Measurements from ENCODE around the gene TXNDC16.

TXNDC16 gene

DNA sequence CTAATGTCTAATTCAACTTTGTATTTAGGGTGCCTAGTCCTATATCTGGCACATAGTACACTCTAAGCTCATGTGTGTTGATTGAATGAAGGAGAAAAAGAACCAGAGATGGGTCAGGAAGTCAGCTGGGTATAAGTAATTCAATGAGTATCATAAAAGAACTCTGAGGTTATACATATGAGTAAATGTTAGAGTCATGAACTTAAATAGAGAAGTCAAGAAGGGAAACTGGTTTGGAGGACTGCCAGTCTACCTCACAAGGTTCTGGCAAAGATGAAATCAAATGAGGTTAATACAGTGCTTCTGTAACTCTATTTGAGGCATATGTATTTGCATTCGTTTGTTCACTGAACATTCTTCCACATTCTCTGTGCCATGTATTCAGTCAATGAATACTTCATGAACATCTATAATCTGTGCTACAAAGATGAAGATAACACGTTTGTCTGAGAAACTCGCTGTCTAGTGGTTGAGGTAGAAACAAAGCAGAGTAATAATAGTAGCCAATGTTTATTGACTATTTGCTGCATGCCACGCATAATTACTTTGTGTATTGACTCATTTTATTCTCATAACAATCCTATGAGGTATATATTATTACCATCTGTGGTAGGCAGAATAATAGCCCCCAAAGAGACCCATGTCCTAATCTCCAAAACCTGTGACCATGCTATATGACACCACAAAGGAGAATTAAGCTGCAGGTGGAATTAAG, 149.3 kb downstream of the TXNDC16 start:
- no peak for DNase-seq
- intact Hi-C loops (cut with DNase I) = no loop called here

DNA sequence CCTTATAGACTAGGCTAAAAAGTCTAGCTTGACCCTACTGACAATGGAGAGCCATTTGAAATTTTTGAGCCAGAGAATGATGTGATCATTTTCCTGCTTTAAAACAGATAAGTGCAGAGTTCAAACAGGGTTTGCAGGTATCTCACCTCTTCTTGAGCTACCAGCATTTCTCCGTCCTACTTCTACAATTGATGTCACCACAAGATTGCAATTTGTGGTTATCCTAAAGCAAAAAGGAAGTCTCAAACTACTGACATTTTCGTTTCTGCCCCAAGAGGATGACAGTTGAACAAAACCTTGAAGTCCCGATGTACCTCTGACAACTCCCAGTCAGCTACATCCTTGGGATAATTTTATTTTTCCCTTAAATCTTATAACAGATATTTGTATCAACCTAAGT, 151.5 kb downstream of the TXNDC16 start:
- intact Hi-C loops (cut with DNase I) = no loop called here
- no peak for DNase-seq

DNA sequence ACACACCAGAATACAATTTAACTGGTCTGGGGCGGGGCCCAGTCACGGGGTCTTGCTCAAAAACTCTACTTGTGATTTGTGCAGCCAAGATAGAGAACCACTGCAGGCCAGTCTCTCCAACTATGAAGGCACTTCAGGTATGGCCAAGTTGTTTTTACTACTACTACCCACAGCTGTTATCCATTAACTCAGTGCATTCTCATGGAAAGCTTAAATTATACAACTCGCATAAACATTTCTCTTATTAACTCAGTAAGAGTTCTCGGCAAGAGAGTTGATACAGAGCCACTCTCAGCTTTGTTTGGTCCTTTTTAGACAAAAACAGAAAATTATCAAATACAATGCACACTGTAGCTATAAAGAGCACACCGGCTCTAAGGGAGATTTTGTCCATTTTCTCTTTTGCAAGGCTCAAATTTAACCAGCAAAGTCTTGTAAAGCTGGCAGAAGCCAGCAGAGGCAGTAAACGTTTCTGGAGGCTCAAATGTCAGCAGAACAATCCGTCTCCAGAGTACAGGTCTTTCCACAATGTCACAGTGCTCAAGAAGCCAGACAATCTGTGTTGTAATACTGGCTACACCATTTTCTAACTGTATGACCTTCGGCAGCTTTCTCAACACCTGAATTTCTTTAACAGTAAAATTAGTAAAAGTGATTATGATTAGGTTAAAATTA, 152.2 kb downstream of the TXNDC16 start:
- intact Hi-C loops (cut with DNase I) = no loop called here
- no peak for DNase-seq

DNA sequence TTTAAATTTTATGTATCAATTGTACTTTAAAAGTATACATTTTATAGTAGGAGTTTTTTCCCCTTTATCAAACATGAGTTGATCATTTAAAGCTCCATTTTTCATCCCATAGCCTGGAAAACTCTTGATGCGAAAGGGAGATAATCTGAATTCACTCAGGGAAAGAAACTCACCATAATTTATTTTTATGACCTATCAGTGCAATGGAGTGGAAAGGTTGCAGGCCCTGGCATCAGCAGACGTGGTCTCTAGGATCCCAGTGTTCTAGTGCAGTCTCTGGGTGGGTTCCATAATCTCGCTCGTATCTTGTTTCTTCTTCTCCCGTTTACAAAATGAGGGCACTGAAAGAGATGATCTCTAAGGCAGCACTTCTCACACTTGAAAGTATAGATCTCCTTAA, 153.2 kb downstream of the TXNDC16 start:
- intact Hi-C loops (cut with DNase I) = no loop called here
- DNase-seq = no peak

DNA sequence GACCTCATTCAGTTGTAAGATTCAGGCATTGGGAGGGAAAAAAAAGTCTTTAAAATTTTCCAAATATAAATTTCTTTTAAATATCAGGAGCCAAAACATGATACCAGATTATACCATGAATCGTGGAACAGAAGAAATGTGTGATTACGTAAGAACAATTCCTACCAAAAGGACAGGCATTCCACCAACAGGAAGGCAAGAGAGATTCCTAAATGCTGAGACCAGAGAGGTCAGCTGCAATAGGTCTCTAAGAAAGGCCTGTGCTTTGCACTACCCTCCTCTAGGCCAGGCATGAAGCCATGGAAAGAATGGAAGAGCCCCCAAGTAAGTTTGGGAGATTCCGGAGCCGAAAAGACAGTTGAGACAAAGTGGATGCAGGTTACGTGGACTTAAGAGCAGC, 154.5 kb downstream of the TXNDC16 start:
- intact Hi-C loops (cut with DNase I) = no loop called here
- no peak for DNase-seq

DNA sequence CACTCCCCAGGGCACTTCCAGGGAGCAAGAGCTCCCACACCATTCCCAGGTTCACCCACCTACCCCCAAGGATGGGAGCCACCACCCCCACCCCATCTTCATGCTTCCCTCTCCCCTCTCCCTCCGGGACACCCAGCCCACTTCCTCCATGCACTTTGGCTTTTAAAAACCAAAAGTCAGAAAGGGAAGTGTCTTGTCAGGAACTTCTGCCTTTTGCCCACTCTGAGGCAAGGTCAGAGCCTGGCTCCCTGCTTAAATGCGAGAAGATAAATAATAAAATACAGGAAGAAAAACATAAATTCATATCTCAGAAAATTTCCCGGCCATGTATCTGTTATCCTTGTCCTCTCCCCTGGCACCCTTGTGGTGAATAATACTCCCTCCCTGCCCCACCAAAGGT, 156.6 kb downstream of the TXNDC16 start:
- intact Hi-C loops (cut with DNase I) = no loop called here
- DNase-seq = no peak

DNA sequence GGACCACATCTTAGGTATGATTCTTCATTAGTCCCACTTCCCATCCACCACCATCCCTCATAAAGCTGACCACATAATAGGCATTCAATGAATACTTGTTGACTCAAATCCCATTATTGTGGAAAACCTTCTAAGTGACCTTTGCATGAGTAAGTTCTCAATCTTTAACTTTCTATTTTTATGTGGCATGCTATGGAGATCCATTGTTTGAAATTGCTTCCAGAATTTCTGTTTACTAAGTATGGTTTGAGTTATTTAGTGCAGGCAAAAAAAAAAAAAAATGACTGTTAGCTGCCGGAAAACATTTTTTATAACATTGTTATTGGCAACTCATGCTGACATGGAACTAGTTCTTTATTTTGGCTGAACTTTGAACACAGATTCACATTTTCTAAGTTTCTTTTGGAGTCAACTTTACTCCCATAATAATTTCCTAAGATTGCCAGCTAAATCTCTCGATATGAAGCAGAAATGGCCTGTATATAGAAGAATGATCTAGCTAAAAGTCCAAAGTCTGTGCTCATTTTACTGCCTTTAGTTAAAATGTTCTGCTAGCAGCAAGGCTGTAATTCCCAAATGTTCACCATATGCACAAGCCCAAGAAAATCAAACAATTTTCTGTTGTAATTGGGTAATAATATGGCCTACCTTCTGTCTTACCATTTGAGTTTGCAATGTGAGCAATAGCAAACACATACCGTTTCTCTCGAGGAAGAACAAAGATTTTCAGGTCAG, 160.3 kb downstream of the TXNDC16 start:
- intact Hi-C loops (cut with DNase I) = no loop called here
- DNase-seq = no peak

Data from head of caudate nucleus (tissue), 42 donors.